Pons (tissue), 1 donor: ENCODE measurements around the gene UBXN1.

ENCODE experiments used
- DNase-seq: peaks from one replicate; pipeline ENCODE4 v3.0.0-alpha.2; 2016; ENCODE audit warnings: low spot score

UBXN1 gene

GRCh38 chr11:62645946-62646824, 32.7 kb downstream of the UBXN1 start, which contains the start of gene GANAB:
GANAB (minus strand) TSS chr11:62646613; CDS start chr11:62646599, 14 bp downstream.
- peak; percentile 98 for DNase-seq

DNA sequence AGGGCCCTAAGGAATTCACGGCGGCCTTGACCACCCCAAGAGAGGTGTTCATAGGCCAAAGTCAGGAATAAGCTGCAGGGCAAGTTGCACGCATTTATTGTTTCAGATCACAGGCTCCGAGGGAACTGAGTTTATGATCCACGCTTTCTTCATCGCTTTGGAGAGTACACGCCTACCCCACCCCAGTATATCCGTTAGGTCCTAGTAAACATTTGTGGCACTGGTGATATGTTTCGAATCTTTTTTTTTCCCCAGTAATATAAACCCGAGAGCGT, 33.3 kb downstream of the UBXN1 start:
- DNase-seq, result no peak

GRCh38 chr11:62644220-62644619, 34.7 kb downstream of the UBXN1 start:
- DNase-seq, result no peak

DNA sequence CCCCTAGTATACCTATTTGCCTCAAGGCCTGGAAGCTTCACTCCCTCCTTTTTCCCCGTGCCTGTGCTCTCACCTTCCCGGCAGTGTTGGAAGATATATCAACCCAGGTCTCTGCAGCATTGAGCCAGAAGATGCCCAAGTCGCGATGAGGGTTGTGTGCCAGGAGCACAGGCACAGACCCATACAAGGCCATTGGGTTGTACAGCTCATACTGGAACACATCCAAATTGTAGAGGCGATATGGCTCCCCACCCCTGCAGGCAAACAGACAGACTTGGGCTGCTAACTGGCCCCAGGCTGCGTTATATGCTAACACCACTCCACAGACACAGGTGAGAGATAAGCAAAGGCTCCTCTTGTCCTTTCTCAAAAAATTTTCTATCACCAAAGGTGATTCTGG, 46.4 kb downstream of the UBXN1 start:
- DNase-seq, result no peak

GRCh38 chr11:62627713-62628112, 51.2 kb downstream of the UBXN1 start:
- DNase-seq, result no peak
